ENCODE results near the gene MCU. TPM values are rescaled to one million over a fixed set of nuclear protein-coding genes. Genes with fewer than 3 reads are reported as not detected.

Gene MCU
- polyA plus RNA-seq, 1 donor from 2014 or later = 22.9 TPM

- Histone ChIP-seq H3K9ac (ENCODE audit: low read length) (no peak overlapping the region), H3K27me3 (ENCODE audit: insufficient read depth, low read depth, low read length) (no peaks in the 10 kb centered on the region), H3K27ac (ENCODE audit: low read length) (no peak overlapping the region), H3K4me3 (ENCODE audit: low read length) (no peak overlapping the region), H3K9me3 (ENCODE audit: low read length) (no peaks in the 10 kb centered on the region), H3K79me2 (replicated peaks; ENCODE audit: insufficient read depth, low read length) (no peaks in the 10 kb centered on the region), H2AFZ (ENCODE audit: low read depth, low read length) (no peak overlapping the region), H3K36me3 (ENCODE audit: insufficient read depth, low read length) (no peaks in the 10 kb centered on the region), H3F3A (ENCODE audit: insufficient read depth, low read length, poor library complexity, severe bottlenecking) (no peaks in the 10 kb centered on the region), H3K4me2 (ENCODE audit: low read length) (no peak overlapping the region), H3K9me2 (ENCODE audit: insufficient read depth, low read length) (no peaks in the 10 kb centered on the region), H4K20me1 (ENCODE audit: insufficient read depth) (no peaks in the 10 kb centered on the region)
- TF ChIP-seq REST (IDR thresholded peaks at IDR 0.05; ENCODE audit: borderline replicate concordance) = no peak
- no peak for TF ChIP-seq SMC3 (conservative IDR thresholded peaks at IDR 0.05; ENCODE audit: poor library complexity)
- TF ChIP-seq CTCF (IDR thresholded peaks at IDR 0.05; ENCODE audit: poor library complexity, severe bottlenecking) = no peak
- no peak for TF ChIP-seq EZH2 (IDR thresholded peaks at IDR 0.05; ENCODE audit: borderline replicate concordance, insufficient read depth, low read length, poor library complexity, severe bottlenecking)
- TF ChIP-seq POLR2AphosphoS5 (IDR thresholded peaks at IDR 0.05) = no peak
- no peak for TF ChIP-seq MXI1 (conservative IDR thresholded peaks at IDR 0.05; ENCODE audit: poor library complexity, severe bottlenecking)
- TF ChIP-seq TAF1 (IDR thresholded peaks at IDR 0.05; ENCODE audit: low read depth) = no peak
- TF ChIP-seq EP300 (conservative IDR thresholded peaks at IDR 0.05; ENCODE audit: poor library complexity, severe bottlenecking) = no peak
- TF ChIP-seq RAD21 (conservative IDR thresholded peaks at IDR 0.05) = no peak
Observed at GRCh38 chr10:72862957-72863356, 171.0 kb downstream of the MCU start.

GRCh38 chr10:72875250-72876055 is 183.5 kb downstream of the MCU start:
- TF ChIP-seq EZH2 (IDR thresholded peaks at IDR 0.05; ENCODE audit: borderline replicate concordance, insufficient read depth, low read length, poor library complexity, severe bottlenecking) (no peak), POLR2AphosphoS5 (IDR thresholded peaks at IDR 0.05) (no peak), CTCF (IDR thresholded peaks at IDR 0.05; ENCODE audit: poor library complexity, severe bottlenecking) (peak; percentile 51), RAD21 (conservative IDR thresholded peaks at IDR 0.05) (peak; percentile 52), TAF1 (IDR thresholded peaks at IDR 0.05; ENCODE audit: low read depth) (no peak), MXI1 (conservative IDR thresholded peaks at IDR 0.05; ENCODE audit: poor library complexity, severe bottlenecking) (no peak), REST (IDR thresholded peaks at IDR 0.05; ENCODE audit: borderline replicate concordance) (no peak), SMC3 (conservative IDR thresholded peaks at IDR 0.05; ENCODE audit: poor library complexity) (peak; percentile 42), EP300 (conservative IDR thresholded peaks at IDR 0.05; ENCODE audit: poor library complexity, severe bottlenecking) (no peak)
- Histone ChIP-seq H3K27me3 (ENCODE audit: insufficient read depth, low read depth, low read length) (no peaks in the 10 kb centered on the region), H3F3A (ENCODE audit: insufficient read depth, low read length, poor library complexity, severe bottlenecking) (no peaks in the 10 kb centered on the region), H4K20me1 (ENCODE audit: insufficient read depth) (no peaks in the 10 kb centered on the region), H3K79me2 (replicated peaks; ENCODE audit: insufficient read depth, low read length) (no peaks in the 10 kb centered on the region), H3K36me3 (ENCODE audit: insufficient read depth, low read length) (peaks cover 3% of the 10 kb centered on the region), H2AFZ (ENCODE audit: low read depth, low read length) (no peak overlapping the region), H3K9me2 (ENCODE audit: insufficient read depth, low read length) (no peaks in the 10 kb centered on the region), H3K27ac (ENCODE audit: low read length) (no peak overlapping the region), H3K4me3 (ENCODE audit: low read length) (no peak overlapping the region), H3K9ac (ENCODE audit: low read length) (no peak overlapping the region), H3K9me3 (ENCODE audit: low read length) (no peaks in the 10 kb centered on the region), H3K4me2 (ENCODE audit: low read length) (no peak overlapping the region)

Measured in neural cell (in vitro differentiated cells).